Stimulated activated CD4-positive, alpha-beta T cell treated with anti-CD3 and anti-CD28 coated beads, Interleukin-1b, Interleukin-23, amount 100 ng/mL, for 48 hours (primary cell): ENCODE results near the gene STX16.

Experiments
- DNase-seq: peaks from one replicate; pipeline ENCODE4 v3.0.0-alpha.2; 2020

STX16 gene

GRCh38 chr20:58682656-58683531 lies 31.8 kb downstream of the STX16 start:
- no peak for DNase-seq

- DNase-seq: no peak
These were observed 33.2 kb downstream of the STX16 start for GRCh38 chr20:58684291-58684690.

DNA sequence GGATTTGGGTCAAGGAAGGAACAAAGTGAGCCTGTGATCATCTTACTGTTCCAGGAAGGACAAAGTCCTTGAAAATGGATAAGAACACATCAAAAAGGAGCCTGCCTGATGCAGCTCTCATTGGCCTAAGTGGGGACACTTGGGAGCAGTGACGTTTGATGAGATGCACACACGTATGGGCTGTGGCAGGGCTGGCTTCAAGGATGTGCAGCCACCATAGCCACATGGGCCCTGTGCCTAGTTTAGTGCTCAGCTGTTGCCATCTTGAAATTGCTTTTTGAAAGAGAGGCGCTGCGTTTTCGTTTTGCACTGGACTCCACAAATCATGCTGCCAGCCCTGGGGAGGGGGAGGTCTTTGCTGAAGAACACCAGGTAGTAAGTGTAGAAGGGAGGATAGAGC lies 34.9 kb downstream of the STX16 start:
- no peak for DNase-seq

- no peak for DNase-seq
These were observed 37.3 kb downstream of the STX16 start for GRCh38 chr20:58688414-58688813.

DNA sequence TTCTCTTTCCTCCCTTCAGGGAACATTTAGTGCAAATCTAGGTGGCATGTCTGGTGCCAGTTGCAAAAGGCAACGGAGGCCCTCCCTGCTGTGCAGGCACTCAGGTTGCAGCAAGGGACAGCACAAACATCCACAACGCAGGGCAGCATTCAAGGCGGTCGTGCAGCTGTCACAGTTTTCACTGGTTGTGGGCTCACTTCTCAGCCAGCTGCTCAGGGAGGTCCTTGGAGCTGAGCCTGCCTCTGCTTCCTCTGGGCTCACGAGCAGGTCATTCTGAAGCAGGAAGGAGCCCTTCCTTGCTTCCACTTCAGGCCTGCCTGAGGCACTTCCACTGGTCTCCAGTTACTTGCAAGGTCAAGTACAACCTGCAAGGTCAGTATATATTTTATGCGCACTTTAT lies 37.8 kb downstream of the STX16 start:
- no peak for DNase-seq

- DNase-seq: no peak
These were observed 39.5 kb downstream of the STX16 start for GRCh38 chr20:58690396-58691135.

DNA sequence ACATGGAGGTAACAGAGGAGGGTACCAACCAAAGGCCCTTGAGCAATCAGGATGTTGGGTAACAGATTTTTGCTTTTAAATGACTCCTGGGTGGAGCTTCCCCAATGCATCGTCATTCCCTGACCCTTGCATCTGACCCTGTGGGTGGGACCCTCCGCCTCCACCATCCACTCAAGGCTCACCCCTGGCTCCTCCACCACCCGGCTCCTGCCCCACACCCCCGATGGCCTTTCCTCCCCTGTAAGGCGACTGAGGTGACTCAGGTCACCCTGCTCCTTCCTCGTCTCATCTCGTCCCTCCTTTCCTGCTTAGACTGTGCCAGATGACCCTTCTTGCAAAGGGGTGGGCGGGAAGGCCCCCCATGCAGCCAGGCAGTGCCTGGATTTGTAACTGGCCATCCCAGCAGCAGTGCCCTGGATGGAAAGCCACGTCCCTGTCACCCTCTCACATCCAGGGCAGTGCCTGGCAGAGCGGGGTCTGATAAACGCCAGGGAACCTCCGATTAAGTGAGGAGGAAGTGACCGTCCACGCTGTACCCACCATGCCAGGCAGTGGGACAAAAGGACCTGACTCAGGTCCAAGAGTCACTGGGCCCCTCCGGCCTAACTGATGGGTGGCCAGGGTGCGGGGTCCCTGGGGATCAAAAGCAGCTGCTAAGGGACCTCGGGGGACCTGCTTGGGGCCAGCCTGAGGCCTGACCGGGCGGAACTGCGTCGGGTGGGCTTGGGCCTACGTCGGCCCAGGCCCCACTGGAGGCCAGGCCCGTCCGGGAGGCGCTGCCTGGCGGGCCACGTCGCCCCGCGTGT lies 40.9 kb downstream of the STX16 start:
- no peak for DNase-seq

DNA sequence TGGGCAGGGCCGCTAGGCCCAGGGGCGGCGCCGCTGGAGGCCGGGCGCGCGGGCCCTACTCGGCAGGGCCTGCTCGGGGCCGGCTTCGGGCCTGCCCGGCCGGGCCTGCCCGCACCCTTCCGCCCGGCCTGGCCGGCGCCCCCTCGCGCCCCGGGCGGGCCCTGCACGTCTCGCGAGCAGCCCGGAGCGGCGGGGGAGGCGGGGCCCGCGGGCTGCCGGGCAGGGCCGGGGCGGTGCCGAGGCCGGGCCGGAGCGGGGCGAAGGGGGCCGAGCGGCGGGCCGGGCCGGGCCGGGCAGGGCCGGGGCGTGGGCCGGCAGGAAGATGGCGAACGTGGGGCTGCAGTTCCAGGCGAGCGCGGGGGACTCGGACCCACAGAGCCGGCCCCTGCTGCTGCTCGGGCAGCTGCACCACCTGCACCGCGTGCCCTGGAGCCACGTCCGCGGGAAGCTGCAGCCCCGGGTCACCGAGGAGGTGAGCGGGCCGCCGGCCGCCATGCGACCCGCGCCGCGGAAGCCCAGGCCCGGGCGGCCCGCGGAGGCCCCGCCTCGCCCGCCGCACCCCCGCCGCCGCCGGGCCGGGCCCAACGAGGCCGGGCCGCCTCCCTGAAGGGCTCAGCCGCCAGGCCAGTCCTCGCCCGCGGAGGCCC lies 41.6 kb downstream of the STX16 start, which contains the start of gene NPEPL1:
TSS of gene NPEPL1 (plus strand) at position 222 of the 647 bp plus-strand sequence. CDS start at position 323, 101 bp downstream.
- peak; percentile 58 for DNase-seq

GRCh38 chr20:58693226-58694006 lies 42.3 kb downstream of the STX16 start:
- no peak for DNase-seq

GRCh38 chr20:58694241-58695083 lies 43.4 kb downstream of the STX16 start:
- DNase-seq: no peak

GRCh38 chr20:58695084-58695722 lies 44.1 kb downstream of the STX16 start:
- DNase-seq: no peak

DNA sequence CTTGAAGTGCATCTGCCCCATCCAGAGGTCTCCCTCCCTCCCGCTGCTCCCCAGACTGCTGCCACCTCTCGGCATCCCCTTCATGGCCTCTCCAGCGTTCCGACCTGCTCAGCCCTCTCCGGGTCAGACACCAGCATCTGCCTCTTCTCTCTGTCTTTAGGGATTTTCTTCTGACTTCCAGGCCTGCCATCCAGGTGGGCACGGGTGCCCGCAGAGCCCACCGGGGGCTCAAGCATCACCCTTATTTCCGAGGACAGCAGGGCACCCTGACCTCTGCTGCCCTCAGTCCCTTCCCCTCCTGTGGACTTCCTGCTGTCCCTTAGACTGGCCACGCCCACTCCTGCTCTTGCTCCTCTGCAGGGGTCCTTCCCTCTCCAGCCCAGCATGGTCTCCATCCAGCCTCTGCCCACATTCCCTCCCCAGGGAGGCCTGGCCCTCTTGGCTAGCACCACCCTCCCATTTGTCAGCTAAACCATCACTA lies 44.9 kb downstream of the STX16 start:
- DNase-seq: no peak

DNA sequence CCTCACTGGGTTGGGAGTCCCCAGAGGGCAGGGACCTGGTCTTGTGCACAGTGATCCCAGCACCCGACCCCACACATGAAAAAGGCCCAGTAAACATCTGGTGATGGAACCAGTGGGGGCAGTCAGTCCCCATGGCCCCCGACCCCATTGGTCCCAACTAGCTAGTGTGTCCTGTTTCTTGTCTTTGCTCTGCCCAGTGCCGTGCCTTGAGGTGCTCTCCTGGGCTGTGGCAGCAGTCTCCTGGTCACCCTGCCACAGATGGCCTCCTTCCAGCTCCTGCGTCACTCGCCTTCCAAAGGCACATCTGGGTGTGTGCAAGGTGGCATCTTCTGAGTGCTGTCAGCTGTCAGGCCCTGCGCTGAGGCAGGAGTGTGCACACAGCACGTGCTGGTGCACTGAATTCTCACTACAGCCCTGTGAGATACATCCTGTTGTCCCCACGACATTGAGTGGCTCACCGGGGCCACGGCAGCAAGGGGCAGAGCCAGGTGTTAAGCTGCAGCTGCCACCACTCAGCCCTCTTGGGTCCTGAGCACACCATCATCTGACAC lies 45.4 kb downstream of the STX16 start:
- DNase-seq: no peak

- no peak for DNase-seq
These were observed 46.3 kb downstream of the STX16 start for GRCh38 chr20:58697201-58697866.

DNA sequence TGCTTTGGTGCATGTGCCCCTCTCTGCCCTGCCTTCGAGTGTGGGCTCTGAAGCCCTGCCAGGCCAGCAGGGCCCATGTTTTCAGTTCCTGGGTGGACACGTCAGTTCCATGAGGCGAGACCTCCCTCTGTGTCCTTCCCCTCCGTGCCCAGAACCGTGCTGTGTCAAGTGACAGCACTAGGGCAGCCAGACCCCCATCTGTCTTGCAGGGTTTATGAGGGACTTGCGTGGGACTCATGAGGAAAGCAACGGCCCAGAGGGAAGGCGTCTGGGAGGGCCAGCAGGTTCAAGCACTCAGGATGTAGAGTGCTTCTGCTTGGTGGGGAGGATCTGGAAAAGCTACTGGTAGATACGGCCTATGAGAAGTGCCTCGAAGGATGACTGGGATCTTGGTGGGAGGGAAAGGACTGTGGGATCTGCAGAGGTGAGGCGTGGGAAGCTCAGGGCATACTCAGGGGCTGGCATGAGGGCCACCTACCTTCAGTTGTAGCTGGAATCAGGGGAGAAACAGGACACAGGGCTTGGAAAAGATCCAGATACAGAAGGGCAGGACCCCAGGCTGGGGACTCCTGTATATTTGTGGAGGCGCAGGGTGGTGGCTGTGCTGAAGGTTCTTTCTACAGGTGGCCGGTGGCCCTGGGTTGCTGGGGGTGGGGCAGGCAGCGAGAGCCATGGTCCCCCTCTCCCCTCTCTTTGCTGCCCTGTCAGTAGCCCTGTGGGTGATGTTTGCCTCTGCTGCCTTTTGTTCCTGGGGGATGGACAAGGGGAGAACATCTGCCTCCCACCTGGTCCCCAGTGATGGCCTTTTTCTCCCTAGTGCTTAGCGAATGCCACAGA lies 47.0 kb downstream of the STX16 start:
- DNase-seq: no peak

- no peak for DNase-seq
These were observed 47.9 kb downstream of the STX16 start for GRCh38 chr20:58698741-58699622.

DNA sequence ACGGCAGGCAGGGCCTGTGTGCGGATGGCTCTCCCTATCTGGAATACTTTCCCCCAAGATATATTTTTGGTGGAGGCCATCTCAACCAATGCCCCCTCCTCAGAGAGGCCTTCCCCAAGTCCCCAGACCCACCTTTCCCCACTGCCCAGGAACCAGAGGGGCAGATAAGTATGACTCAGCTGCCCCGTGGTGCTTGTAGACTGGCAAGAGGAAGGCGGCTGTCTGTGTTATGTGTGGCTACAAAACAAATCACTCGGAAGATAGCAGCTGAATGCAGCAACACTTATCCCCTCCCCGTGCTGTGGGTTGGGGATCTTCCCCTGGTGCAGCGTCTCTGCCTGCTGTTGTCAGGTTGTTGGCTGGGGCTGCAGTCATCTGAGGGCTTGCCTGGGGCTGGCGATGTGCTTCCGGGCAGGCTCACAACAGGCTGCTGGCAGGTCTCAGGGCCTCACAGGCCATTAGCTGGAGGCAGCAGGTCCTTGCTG lies 48.6 kb downstream of the STX16 start:
- DNase-seq: no peak
